HepG2 (cell line): ENCODE results near the gene LPO. TPM values are rescaled to one million over a fixed set of nuclear protein-coding genes. Genes with fewer than 3 reads are reported as not detected.

Experiments
- CTCF ChIP-seq: sonication (generic); formaldehyde crosslinking; IDR thresholded peaks from 2 replicates; pipeline ENCODE4 v1.5.0; 2020; ENCODE audit warnings: mild to moderate bottlenecking, missing genetic modification reagents, moderate library complexity
- NFIB ChIP-seq: sonication (generic); formaldehyde crosslinking; IDR thresholded peaks from 2 replicates; pipeline ENCODE4 v1.9.0; 2021; ENCODE audit warnings: missing genetic modification reagents, mild to moderate bottlenecking, borderline replicate concordance
- NFYC ChIP-seq: IDR thresholded peaks from 2 replicates; pipeline ENCODE4 v1.6.1; 2016; ENCODE audit warnings: missing genetic modification reagents, missing compliant biosample characterization
- NONO ChIP-seq, 2 experiments: fragments of 450-650 bp in 1 of 2; sonication (generic) in 1 of 2; formaldehyde crosslinking in 1 of 2; IDR thresholded peaks in 1 of 2; conservative IDR thresholded peaks in 1 of 2; 2 replicates each; pipeline versions ENCODE4 v1.6.1 to v1.8.0; 2017 to 2022; ENCODE audit warnings: mild to moderate bottlenecking in 1 of 2, missing genetic modification reagents in 1 of 2, moderate library complexity in 1 of 2
- PHF8 ChIP-seq: sonication (generic); formaldehyde crosslinking; IDR thresholded peaks from 2 replicates; pipeline ENCODE4 v1.5.0; 2020; ENCODE audit warnings: missing genetic modification reagents
- SRSF1 ChIP-seq: fragments of 200-400 bp; formaldehyde crosslinking; optimal IDR thresholded peaks from 2 replicates; pipeline ENCODE3; 2017; ENCODE audit warnings: mild to moderate bottlenecking, low read depth, low read length, moderate library complexity
- ZBTB20 ChIP-seq: sonication (generic); formaldehyde crosslinking; IDR thresholded peaks from 2 replicates; pipeline ENCODE4 v1.8.1; 2023; ENCODE audit warnings: missing genetic modification reagents, low read depth, mild to moderate bottlenecking, borderline replicate concordance
- ZNF530 ChIP-seq: sonication (generic); formaldehyde crosslinking; IDR thresholded peaks from 2 replicates; pipeline ENCODE4 v1.5.0; 2020; ENCODE audit warnings: low read depth, mild to moderate bottlenecking, missing genetic modification reagents
- ZNF619 ChIP-seq: sonication (generic); formaldehyde crosslinking; IDR thresholded peaks from 2 replicates; pipeline ENCODE4 v1.4.0; 2020; ENCODE audit warnings: mild to moderate bottlenecking, missing genetic modification reagents
- ZNF629 ChIP-seq: sonication (generic); formaldehyde crosslinking; conservative IDR thresholded peaks from 2 replicates; pipeline ENCODE4 v1.5.0; 2020; ENCODE audit warnings: missing genetic modification reagents
- polyA plus RNA-seq, 8 experiments: library from polyadenylated mRNA; depleted of rRNA in 3 of 8; stranded (reverse) in 7 of 8; unstranded in 1 of 8; fragments of >200 nt; fragmentation: Illumina TruSeq in 4 of 8; extraction: Trizol in 4 of 8; gene quantifications; 2 replicates each; pipeline versions ENCODE4 v1.2.1 to v1.2.3, GENCODE V29; 2011 to 2016; ENCODE audit warnings: low read depth in 4 of 8, missing spikeins in 1 of 8, mixed read lengths in 1 of 8; ENCODE audit not compliant: insufficient read depth in 1 of 8
- total RNA-seq, 5 experiments: library from RNA; depleted of rRNA; stranded (reverse); fragments of >200 nt; fragmentation: Illumina TruSeq; extraction: Trizol; gene quantifications; 2 replicates each; pipeline ENCODE4 v1.2.3, GENCODE V29; 2016; ENCODE audit warnings: low read depth in 1 of 5
- TF ChIP-seq, protein P1 (sequence below): sonication (generic); formaldehyde crosslinking; IDR thresholded peaks from 2 replicates; pipeline ENCODE4 v1.4.0; 2020; ENCODE audit warnings: missing genetic modification reagents, borderline replicate concordance
- TF ChIP-seq, protein P2 (sequence below), 2 experiments: fragments of 450-650 bp in 1 of 2; sonication (generic) in 1 of 2; formaldehyde crosslinking in 1 of 2; IDR thresholded peaks; 2 replicates each; pipeline versions ENCODE4 v1.6.1 to v1.8.0; 2016 to 2022; ENCODE audit warnings: antibody characterized with exemption in 1 of 2, mild to moderate bottlenecking in 1 of 2, missing genetic modification reagents in 1 of 2

LPO gene
- total and polyA plus RNA-seq, 2 of the 13 experiments (the other 11 are each of a cell fraction or from before 2014, with no cell fraction given) = not detected

DNA sequence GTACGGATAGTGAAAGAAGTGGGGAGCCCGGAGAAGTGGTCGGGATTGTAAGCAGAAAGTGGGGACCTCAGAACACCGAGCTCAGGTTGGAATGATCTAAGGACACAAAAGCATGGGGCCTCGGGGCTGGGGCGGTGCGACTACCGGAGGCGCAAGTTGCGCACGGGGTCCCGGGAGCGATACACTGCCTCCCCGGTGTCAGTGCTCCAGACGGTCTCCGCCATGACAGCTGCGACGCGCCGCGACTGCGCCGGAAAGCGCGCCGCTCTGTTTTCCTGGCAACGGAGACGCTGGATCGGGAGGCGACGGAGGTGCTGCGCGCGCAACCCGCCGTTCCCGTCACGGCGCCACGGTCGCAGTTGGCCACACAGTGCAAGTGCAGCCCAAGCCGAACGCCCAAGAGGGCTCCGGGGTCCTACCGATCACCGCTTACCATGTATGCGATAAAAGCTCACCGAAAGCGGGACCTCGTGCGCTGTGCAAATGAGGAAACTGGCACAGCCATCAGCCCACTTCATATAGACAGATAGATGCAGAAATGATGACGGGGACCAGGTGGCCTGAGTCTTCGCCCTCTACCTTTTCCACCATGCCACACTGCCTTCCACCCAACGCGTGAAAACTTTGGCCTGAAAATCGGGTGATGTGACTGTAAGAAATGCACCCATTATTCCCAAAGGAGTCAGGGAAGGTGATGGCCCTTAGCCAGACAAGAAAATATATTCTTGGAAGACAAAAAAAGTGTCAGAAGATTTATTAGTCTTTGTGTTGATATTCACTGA, 19.2 kb upstream of the LPO start, which contains the start of gene MKS1 (continued):
- TF ChIP-seq, protein P1, sequence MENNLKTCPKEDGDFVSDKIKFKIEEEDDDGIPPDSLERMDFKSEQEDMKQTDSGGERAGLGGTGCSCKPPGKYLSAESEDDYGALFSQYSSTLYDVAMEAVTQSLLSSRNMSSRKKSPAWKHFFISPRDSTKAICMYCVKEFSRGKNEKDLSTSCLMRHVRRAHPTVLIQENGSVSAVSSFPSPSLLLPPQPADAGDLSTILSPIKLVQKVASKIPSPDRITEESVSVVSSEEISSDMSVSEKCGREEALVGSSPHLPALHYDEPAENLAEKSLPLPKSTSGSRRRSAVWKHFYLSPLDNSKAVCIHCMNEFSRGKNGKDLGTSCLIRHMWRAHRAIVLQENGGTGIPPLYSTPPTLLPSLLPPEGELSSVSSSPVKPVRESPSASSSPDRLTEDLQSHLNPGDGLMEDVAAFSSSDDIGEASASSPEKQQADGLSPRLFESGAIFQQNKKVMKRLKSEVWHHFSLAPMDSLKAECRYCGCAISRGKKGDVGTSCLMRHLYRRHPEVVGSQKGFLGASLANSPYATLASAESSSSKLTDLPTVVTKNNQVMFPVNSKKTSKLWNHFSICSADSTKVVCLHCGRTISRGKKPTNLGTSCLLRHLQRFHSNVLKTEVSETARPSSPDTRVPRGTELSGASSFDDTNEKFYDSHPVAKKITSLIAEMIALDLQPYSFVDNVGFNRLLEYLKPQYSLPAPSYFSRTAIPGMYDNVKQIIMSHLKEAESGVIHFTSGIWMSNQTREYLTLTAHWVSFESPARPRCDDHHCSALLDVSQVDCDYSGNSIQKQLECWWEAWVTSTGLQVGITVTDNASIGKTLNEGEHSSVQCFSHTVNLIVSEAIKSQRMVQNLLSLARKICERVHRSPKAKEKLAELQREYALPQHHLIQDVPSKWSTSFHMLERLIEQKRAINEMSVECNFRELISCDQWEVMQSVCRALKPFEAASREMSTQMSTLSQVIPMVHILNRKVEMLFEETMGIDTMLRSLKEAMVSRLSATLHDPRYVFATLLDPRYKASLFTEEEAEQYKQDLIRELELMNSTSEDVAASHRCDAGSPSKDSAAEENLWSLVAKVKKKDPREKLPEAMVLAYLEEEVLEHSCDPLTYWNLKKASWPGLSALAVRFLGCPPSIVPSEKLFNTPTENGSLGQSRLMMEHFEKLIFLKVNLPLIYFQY = no peak; the same call in 1 of the 2 replicates
- TF ChIP-seq NFIB (CRISPR knock-in tag) (no peak), PHF8 (CRISPR knock-in tag) (peak; percentile 92), SRSF1 (peak; percentile 42), CTCF (CRISPR knock-in tag) (peak; percentile 88), NFYC (CRISPR knock-in tag) (peak; percentile 44; the same call in 1 of the 2 replicates), ZBTB20 (CRISPR knock-in tag) (no peak; the same call in 1 of the 2 replicates), ZNF530 (CRISPR knock-in tag) (no peak), ZNF629 (no peak; the same call in none of the 2 replicates), ZNF619 (CRISPR knock-in tag) (no peak), NONO (IDR thresholded peaks at IDR 0.05) (no peak), NONO (CRISPR knock-in tag; conservative IDR thresholded peaks at IDR 0.05) (peak; percentile 76; the same call in 1 of the 2 replicates)
- TF ChIP-seq, protein P2, sequence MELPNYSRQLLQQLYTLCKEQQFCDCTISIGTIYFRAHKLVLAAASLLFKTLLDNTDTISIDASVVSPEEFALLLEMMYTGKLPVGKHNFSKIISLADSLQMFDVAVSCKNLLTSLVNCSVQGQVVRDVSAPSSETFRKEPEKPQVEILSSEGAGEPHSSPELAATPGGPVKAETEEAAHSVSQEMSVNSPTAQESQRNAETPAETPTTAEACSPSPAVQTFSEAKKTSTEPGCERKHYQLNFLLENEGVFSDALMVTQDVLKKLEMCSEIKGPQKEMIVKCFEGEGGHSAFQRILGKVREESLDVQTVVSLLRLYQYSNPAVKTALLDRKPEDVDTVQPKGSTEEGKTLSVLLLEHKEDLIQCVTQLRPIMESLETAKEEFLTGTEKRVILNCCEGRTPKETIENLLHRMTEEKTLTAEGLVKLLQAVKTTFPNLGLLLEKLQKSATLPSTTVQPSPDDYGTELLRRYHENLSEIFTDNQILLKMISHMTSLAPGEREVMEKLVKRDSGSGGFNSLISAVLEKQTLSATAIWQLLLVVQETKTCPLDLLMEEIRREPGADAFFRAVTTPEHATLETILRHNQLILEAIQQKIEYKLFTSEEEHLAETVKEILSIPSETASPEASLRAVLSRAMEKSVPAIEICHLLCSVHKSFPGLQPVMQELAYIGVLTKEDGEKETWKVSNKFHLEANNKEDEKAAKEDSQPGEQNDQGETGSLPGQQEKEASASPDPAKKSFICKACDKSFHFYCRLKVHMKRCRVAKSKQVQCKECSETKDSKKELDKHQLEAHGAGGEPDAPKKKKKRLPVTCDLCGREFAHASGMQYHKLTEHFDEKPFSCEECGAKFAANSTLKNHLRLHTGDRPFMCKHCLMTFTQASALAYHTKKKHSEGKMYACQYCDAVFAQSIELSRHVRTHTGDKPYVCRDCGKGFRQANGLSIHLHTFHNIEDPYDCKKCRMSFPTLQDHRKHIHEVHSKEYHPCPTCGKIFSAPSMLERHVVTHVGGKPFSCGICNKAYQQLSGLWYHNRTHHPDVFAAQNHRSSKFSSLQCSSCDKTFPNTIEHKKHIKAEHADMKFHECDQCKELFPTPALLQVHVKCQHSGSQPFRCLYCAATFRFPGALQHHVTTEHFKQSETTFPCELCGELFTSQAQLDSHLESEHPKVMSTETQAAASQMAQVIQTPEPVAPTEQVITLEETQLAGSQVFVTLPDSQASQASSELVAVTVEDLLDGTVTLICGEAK (IDR thresholded peaks at IDR 0.05) = no peak
- TF ChIP-seq, protein P2 (CRISPR knock-in tag; IDR thresholded peaks at IDR 0.05) = peak; percentile 77
